Femur (tissue), 1 donor: ENCODE data around the gene DIS3L.
"Not testable (repeated sequence)": the region's sequence is repeated elsewhere in the genome, so short reads cannot be mapped to it uniquely, and the experiment has no call there.

Source experiments
- DNase-seq: peaks from one replicate; pipeline ENCODE4 v3.0.0-alpha.2; 2017

Gene DIS3L

DNA sequence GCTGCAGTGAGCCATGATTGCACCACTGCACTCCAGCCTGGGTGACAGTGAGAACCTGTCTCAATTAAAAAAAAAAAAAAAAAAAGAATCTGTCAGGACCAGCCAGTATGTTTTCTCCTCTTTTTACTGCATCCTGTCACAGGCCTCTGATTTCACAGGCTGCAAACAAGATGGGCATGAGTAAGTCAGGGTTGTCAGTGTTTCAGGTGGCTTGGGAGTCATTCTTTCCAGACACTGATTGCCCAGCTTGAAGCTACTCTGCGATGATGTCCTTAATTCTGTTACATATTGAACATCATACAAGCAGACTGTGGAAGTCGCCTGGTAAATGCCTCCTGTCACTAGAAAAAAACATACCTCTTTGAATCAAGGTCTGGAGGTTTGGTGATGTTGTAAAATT lies 18.8 kb downstream of the DIS3L start:
- no peak for DNase-seq

DNA sequence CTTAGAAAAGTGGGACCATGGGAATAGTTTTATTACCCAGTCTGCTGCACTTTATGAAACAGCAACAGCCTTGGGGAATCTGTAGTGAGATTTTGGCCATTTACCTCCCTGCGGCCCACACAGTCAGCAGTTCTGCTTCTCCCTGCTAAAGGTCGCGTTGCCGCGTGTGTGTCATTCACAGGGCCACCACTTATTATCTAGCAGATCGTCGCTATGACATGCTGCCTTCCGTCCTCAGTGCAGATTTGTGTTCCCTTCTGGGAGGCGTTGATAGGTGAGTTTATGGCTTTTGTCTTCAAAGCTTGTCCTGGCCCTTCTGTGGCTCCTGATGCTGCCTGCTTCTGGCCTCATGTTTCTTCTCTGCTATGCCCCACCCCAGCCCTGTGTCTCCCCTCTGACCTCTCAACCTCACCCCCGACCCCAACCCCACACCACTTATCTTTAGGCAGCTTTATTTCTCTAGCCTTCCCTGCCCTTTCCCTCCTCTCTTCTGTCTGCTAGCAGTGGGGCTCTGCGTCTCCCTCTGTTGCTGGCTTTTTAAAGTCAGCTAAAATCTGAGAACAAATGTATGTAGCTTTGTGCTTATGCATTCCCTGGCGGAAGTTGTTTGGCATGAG lies 30.1 kb downstream of the DIS3L start:
- no peak for DNase-seq

DNA sequence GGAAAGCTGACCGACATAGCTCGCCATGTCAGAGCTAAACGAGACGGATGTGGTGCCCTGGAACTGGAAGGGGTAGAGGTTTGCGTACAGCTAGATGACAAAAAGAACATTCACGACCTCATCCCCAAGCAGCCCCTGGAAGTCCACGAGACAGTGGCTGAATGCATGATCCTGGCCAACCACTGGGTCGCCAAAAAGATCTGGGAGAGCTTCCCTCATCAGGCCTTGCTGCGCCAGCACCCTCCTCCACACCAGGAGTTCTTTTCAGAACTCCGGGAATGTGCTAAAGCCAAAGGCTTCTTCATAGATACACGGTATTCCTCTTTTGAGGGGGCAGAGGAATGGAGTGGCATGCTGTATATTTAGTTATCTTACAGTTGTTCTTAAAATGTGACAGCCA lies 32.7 kb downstream of the DIS3L start:
- no peak for DNase-seq

DNA sequence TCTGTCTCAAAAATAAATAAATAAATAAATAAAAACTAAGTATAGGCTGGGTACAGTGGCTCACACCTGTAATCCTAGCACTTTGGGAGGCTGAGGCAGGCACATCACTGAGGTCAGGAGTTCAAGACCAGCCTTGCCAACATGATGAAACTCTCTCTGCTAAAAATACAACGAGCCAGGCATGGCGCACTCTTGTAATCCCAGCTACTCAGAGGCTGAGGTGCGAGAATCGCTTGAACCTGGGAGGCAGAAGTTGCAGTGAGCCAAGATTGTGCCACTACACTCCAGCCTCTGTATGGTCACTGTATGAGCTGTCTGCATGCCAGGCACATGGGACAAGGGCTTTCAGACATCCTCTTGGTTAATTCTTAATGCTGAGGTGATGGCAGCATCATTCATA lies 34.4 kb downstream of the DIS3L start:
- DNase-seq: no peak

DNA sequence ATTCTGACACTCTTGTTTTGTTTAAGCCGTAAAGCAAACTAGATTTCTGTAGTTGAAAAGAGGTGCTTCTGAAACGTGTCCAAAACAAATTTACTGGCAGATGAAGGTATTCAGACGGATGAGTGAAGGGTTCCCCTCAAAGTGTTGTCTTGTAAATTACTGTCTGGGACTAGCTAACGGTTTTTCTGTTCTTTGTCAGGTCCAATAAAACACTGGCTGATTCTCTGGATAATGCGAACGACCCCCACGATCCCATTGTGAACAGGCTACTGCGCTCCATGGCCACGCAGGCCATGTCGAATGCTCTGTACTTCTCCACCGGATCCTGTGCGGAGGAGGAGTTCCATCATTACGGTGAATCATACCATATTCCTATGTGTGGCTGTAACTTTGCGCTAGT lies 35.4 kb downstream of the DIS3L start:
- DNase-seq: no peak

DNA sequence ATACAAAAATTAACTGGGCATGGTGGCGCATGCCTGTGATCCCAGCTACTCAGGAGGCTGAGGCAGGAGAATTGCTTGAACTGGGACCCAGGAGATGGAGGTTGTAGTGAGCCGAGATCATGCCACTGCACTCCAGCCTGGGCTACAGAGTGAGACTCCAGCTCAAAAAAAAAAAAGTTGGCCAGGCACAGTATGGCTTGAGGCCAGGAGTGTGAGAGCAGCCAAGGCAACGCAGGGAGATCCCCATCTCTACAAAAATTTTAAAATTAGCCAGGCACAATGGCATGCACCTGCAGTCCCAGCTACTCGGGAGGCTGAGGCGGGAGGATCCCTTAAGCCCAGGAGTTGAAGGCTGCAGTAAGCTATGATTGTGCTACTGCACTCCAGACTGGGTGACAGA lies 55.2 kb downstream of the DIS3L start:
- DNase-seq: not testable (repeated sequence)

DNA sequence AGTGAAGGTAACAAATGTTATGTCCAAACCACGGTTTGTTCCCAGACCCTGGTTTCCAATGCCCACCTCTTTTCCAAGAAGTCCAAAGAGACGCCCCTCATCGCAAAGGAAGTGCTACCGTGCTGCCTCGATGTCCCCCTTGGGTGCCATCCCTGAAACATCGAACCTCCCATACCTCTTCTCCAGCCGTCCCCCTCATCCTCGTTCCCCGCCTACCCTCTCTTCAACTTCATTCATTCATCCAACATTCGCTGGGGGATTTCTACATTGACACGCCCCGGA lies 62.6 kb downstream of the DIS3L start:
- DNase-seq: no peak

DNA sequence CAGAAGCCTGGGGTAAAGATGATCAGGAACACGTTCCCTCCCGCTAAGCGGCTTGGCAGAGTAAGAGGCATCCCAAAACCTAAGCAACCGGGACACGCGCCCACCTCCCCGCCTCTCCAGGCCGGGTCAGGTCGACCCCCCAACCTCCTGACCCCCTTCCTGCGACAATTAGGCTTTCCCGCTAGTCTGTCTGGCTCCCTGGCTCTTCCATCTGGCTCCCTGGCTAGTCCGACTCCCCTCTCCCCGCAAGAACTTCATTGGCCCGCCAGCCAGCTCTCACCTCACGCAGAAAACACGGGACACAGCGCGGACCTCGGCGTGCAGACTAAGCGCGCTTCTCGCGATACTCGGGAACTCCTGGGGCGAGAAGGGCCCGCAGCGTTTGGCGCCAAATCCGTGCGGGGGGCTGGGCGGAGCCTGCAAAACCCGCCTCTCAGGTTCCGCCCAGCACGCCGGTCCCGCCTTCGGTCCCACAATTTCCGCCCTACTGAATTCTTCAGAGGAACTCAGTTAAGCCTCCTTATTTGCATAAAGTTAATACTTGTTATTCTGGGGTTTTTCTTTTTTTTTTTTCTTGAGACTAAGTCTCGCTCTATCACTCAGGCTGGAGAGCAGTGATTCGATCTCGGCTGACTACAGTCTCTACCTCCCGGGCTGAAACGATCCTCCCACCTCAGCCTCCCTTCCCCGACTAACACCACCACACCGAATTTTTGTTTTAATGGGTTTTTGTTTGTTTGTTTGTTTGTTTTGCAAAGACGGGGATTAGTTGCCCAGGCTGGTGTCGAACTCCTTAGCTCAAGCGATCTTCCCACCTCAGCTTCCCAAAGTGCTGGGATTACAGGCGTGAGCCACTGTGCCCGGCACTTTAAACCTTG lies 63.2 kb downstream of the DIS3L start, which contains the start of gene TIPIN:
TSS of gene TIPIN (minus strand) at position 327 of the 878 bp plus-strand sequence. CDS start 3,738 bp downstream, outside the sequence.
- peak; percentile 98 for DNase-seq

DNA sequence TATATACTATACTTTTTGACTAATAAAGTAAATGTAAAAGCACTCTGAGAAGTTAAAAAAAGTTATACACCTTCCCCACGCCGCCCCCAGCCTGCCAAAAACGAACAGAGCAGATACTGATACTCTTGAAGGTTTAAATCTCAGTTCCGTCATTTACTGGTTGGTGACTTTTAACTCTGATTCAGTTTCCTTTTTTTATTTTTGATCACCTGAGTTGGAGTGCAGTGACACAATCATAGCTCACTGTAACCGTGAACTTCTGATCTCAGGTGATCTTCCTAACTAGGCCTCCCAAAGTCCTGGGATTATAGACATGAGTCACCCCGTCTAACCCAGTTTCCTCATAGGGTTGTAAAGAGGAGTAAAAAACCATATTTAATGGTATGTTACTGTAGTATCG lies 66.4 kb downstream of the DIS3L start:
- no peak for DNase-seq

DNA sequence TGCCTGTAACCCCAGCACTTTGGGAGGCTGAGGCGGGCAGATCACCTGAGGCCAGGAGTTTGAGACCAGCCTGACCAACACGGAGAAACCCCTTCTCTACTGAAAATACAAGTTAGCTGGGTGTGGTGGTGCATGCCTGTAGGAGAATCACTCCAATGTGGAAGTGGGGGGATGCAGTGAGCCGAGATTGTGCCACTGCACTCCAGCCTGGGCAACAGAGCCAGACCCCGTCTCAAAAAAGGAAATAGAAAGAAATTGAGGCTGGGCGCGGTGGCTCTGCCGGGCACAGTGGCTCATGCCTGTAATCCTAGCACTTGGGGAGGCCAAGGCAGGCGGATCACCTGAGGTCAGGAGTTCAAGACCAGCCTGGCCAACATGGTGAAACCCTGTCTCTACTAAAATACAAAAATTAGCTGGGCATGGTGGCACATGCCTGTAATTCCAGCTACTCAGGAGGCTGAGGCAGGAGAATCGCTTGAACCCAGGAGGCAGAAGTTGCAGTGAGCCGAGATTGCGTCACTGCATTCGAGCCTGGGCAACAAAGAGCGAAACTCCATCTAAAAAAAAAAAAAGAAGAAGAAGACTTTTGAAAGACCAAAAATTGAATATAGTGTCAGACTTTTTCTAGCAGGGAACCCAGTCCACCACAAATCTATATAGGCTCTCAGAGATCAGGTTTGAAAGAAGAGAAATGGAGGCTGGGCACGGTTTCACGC lies 68.5 kb downstream of the DIS3L start:
- not testable (repeated sequence) for DNase-seq

DNA sequence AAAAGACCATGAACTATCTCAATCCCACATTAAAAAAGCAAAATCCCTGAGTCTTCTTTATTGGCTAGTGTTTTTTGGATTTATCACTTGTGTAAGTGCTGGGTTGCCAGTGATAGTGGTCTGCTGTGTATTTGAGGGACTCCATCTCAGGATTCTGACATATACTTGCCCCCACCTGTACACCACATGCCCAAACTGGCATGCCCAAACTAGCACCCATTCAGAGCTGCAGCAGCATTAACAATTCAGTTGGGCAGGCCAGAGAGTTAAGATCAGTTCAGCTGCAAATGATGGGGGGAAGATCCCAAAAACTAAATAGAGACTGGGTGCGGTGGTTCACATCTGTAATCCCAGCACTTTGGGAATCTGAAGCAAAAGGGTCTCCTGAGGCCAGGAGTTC lies 69.4 kb downstream of the DIS3L start:
- no peak for DNase-seq

DNA sequence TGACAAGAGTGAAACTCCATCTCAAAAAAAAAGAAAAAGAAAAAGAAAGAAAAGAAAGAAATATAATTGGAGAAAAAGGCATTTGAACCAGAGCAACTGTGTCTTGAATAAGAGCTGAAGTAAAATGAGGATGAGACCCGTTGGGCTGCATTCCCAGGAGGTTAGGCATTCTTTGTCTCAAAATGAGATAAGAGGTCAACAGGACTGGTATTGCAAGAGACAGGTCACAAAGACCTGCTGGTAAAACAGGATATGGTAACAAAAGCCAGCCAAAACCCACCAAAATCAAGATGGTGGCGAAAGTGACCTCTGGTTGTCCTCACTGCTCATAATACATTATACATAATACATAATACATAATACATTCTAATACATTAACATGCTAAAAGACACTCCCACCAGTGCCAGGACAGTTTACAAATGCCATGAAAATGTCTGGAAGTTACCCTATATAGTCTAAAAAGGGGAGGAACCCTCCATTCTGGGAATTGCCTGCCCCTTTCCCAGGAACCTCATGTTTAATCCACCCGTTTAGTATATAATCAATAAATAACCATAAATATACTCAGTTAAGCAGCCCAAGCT lies 71.7 kb downstream of the DIS3L start:
- DNase-seq: no peak

DNA sequence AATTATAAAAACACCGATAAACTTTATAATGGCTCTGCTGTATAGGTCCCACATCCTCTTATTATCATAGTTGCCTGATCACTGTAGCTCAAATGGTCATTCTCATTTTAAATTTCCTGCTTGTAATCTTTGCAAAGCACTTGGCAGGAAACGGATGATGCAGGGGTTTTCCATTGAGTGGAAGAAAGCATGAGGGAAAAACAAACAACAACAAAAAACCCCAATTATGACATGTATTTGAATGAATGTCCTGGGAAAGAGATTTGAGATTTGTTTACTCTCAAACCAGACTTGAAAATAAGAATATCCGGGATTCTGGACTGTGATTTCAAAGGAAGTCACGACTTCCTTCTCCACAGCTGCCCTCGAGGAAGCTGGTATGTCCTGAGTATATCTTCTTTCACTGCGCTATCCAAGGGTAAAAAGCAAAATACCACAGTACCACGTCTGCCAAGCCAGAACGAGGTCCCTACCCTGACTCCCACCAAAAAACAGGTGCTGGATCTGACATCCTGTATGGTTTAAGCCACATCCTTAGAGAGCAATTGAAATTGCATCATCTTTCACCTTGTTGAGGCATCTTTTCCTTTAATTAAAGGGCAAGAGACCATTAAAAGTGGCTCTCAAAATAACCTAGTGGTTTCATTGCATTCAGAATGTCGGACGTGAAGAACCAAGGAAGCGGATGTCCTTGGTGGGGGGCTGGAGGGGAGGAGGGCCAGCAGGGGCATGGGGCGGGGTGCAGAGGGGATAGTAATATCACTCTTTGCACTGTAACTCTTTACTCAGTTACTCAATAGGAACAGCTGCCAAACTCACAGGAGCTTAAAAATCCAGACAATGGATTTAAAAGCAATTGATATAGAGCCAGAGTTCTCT lies 76.6 kb downstream of the DIS3L start:
- no peak for DNase-seq

DNA sequence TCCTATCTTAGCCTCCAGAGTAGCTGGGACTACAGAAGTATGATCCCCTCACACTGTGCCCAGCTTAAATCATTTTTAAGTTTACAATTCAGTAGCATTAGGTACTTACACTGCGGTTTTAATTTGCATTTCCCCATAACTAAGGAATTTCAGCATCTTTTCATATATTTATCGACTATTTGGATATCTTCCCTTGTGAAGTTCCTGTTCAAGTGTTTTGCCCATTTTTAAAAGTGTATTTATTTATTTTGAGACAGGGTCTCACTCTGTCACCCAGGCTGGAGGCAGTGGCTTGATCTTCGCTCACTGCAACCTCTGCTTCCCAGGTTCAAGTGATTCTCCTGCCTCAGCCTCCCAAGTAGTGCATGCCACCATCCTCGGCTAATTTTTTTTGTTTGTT lies 80.8 kb downstream of the DIS3L start:
- DNase-seq: no peak

DNA sequence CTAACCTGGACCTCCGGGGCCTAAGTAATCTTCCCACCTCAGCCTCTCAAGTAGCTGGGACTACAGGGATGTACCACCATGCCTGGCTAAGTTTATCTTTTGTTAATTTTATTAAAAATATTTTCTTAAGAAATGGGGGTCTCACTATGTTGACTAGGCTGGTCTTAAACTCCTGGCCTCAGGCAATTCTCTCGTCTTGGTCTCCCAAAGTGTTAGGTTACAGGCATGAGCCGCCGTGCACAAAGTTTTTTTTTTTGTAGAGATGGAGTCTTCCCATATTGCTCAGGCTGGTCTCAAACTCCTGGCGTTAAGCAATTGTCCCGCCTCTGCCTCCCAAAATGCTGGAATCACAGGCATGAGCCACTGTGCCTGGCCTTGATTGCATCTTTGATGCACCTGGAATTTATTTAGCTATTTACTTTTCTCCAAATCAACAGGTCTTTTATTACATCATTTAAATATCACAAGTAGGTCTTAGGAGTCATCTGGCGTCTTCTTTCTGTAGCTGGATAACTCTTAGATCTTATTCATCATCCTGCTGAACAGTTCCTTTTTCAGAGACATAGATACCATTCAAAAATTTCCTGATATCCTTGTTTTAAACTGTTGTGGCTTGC lies 85.6 kb downstream of the DIS3L start:
- DNase-seq: no peak

DNA sequence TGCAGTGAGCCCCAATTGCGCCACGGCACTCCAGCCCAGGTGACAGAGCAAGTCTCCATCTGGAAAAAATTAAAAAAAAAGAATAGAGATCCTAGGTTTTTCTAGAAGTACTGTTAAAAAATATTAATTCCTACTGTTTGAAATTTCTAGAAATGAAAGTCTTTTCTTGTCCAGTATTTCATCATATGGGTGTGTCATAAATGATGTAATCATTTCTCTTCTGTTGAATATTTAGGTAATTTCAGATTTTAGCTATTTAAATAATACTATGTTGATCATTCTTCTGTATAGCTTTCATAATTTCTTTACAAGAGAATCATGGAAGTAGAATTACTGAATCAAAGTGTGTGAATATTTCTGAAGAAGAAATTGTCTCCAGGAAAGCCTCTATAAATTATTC lies 88.0 kb downstream of the DIS3L start:
- DNase-seq: not testable (repeated sequence)
